Nucleus accumbens (tissue), 56 donors: ENCODE data around the gene FN3KRP.

ENCODE experiments used
- DNase-seq, 56 donors: peaks; one replicate each; lab custom pipeline; 2025; lab: John Stamatoyannopoulos, UW

Gene FN3KRP, protein sequence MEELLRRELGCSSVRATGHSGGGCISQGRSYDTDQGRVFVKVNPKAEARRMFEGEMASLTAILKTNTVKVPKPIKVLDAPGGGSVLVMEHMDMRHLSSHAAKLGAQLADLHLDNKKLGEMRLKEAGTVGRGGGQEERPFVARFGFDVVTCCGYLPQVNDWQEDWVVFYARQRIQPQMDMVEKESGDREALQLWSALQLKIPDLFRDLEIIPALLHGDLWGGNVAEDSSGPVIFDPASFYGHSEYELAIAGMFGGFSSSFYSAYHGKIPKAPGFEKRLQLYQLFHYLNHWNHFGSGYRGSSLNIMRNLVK

GRCh38 chr17:82716203-82717010, at the start of gene FN3KRP:
FN3KRP (plus strand) TSS chr17:82716706; CDS start chr17:82716756, 50 bp downstream.
- peak in 55 of 56 donors; percentile 56 to 96 (median 90) for DNase-seq

- no peak for DNase-seq
Measured at GRCh38 chr17:82666931-82667667, 49.4 kb upstream of the FN3KRP start.

DNA sequence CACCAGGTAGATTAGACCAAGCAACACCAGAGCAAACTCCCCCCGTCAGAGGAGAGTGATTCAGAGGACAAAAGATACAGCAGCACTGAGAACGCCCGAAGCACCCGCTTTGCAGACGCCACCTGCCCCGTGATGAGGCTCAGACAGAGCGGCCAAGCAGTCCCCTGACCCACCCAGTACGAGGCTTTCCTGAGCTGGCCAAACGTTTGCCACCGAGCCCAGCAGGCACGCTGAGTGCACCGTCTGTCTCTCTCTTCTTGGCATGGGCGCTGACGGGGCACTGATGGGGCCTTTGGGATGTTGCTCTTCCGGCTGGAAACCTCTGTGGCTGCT, 48.9 kb upstream of the FN3KRP start:
- DNase-seq, result no peak

- no peak for DNase-seq
Measured at GRCh38 chr17:82668024-82668630, 48.4 kb upstream of the FN3KRP start.

GRCh38 chr17:82668631-82669099, 47.8 kb upstream of the FN3KRP start:
- DNase-seq, result peak in 49 of 56 donors; percentile 25 to 85 (median 62)

DNA sequence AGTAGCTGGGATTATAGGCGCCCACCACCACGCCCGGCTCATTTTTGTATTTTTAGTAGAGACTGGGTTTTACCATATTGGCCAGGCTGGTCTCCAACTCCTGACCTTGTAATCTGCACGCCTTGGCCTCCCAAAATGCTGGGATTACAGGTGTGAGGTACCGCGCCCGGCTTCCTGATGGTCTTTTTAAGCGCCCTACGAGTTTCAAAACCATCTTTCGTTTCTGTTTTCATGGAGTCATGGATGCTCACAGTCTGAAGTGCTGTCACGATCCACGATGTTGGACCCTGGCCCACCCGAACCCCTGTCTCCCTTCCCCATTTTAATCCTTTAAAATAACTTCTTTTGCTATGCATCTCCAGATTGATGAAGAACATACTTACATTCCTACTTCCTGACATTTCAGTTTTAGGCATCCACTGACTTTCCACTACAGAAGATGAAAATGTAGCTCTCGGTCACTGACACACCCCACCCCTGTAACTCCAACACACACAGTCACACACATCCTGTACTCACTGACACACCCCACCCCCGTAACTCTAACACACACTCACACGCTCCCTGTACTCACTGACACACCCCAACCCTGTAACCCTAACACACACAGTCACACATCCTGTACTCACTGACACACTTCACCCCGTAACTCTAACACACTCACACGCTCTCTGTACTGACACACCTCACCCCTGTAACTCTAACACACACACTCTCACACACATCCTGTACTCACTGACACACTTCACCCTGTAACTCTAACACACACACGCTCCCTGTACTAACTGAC, 45.6 kb upstream of the FN3KRP start:
- DNase-seq, result no peak

DNA sequence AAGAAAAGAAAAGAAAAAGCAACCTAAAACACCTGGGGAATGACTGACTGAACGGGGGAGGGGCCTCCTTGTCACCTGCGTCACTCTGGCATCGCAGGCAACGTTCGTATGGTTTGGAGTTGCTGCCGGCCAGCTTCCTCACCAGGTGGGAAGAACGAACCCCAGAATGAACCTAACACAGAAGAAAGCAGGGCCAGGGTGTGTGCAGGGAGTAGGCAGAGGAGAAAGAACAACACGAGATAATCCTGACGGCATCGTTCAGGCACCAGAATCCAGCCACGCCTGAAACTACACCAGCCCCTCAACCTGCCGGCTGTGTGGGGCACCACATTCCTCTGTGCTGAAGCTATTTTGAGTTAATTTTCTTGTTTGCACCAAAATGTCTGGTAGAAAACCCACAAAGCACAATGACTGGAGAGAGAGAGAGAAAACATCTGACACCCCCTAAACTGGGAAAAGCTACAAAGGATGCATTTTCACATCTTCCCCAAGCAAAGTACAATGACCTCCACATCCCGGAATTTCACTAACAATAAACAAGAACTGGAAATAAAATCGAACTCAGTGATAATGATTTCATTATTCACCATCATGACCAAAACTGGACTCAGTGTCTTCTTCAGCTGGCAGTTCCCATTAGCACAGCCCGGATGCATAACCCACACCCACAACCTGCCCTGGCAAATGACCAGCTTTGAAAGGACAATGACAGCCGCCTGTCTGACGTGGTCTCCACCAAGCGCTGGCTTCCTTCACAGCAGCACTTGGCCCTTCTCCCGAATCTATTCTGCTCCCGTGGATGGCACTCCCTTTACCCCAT, 41.6 kb upstream of the FN3KRP start:
- peak in 44 of 56 donors; percentile 23 to 82 (median 52) for DNase-seq

GRCh38 chr17:82675476-82676245, 40.8 kb upstream of the FN3KRP start:
- DNase-seq, result peak in 2 of 56 donors; percentile 54 to 66

- no peak for DNase-seq
Measured at GRCh38 chr17:82677353-82677925, 39.1 kb upstream of the FN3KRP start.

DNA sequence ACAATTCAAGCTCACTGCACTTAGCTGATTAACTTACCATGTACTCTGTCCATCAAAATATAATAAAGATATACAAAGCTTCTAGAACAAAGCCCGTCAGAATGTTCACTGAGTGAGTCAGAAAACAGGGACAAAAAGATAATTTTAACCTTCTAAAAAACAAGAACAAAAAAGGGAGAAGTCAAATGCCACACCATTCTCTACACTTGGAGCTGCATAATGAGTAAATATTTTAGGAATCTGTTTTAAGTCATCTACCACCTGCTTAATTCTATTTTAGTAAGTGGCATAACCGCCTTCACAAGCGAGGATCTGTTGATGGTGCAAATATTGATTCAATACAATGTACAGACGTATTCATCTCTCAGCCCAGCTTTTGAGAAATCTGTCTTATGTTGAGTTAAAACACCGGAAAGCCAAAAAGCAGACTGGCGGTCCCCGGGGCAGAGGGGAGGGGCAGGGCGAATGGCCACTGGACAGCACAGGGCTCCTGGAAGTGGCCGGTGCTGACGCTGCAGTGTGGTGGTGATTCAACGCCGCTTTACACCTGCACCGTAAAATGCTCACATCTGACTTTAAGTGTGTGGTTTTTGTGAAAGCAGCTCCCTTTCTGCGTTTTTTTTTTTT, 38.1 kb upstream of the FN3KRP start:
- DNase-seq, result peak in 3 of 56 donors; percentile 22 to 54 (median 24)

GRCh38 chr17:82679586-82680465, 36.7 kb upstream of the FN3KRP start:
- DNase-seq, result no peak

GRCh38 chr17:82681547-82681946, 35.0 kb upstream of the FN3KRP start:
- no peak for DNase-seq

- DNase-seq, result no peak
Measured at GRCh38 chr17:82683534-82683933, 33.0 kb upstream of the FN3KRP start.

- DNase-seq, result no peak
Measured at GRCh38 chr17:82684228-82684841, 32.2 kb upstream of the FN3KRP start.

DNA sequence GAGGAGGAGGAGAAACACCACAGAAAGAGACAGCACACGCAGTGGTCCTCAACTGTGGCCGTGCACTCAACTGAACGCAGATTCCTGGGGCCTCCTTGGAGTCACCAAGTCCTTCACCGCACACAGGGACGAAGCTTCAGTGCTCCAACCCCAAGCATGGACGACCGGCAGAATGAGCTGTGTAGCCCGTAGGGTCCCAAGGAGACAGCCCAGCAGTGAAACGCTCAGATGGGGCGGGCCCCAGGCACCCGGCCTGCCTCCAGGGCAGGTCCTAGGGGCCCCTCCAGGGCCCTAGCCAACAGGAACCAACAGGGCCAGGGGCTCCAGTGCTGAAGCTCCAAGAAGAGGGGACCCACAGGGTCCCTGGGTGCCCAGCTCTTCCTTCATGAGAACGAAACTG, 31.2 kb upstream of the FN3KRP start:
- no peak for DNase-seq
